HepG2 (cell line): ENCODE data around the gene KLF16. TPM values are rescaled to one million over a fixed set of nuclear protein-coding genes. Genes with fewer than 3 reads are reported as not detected.
A peak's percentile ranks its signal among the peaks of the same experiment; 100 is the strongest.

Experiments
- HDAC2 ChIP-seq: sonication (generic); formaldehyde crosslinking; IDR thresholded peaks from 2 replicates; pipeline ENCODE4 v1.4.0; 2020; ENCODE audit warnings: missing genetic modification reagents
- HMGXB3 ChIP-seq: sonication (generic); formaldehyde crosslinking; IDR thresholded peaks from 2 replicates; pipeline ENCODE4 v1.4.0; 2020; ENCODE audit warnings: missing genetic modification reagents, borderline replicate concordance
- HNF4G ChIP-seq, 2 experiments: sonication (generic) in 1 of 2; formaldehyde crosslinking in 1 of 2; IDR thresholded peaks; 2 replicates each; pipeline versions ENCODE4 v1.4.0 to v1.6.1; 2011 to 2020; ENCODE audit warnings: borderline replicate concordance in 2 of 2, low read depth in 2 of 2, mild to moderate bottlenecking in 2 of 2, low read length in 1 of 2, missing genetic modification reagents in 1 of 2, moderate library complexity in 1 of 2
- PAX8 ChIP-seq: sonication (generic); formaldehyde crosslinking; IDR thresholded peaks from 2 replicates; pipeline ENCODE4 v1.8.0; 2022; ENCODE audit warnings: mild to moderate bottlenecking, missing genetic modification reagents, borderline replicate concordance
- PHF5A ChIP-seq: IDR thresholded peaks from one replicate; pipeline ENCODE4 v1.6.1; 2018; ENCODE audit warnings: low read depth, missing genetic modification reagents; ENCODE audit not compliant: unreplicated experiment
- RBFOX2 ChIP-seq: fragments of 200-400 bp; formaldehyde crosslinking; IDR thresholded peaks from 2 replicates; pipeline ENCODE4 v1.6.1; 2017; ENCODE audit warnings: low read depth, mild to moderate bottlenecking, low read length
- SP5 ChIP-seq: IDR thresholded peaks from 2 replicates; pipeline ENCODE4 v1.6.1; 2016; ENCODE audit warnings: low read depth, borderline replicate concordance
- U2AF1 ChIP-seq: fragments of 200-400 bp; formaldehyde crosslinking; optimal IDR thresholded peaks from 2 replicates; pipeline ENCODE3; 2017; ENCODE audit warnings: mild to moderate bottlenecking, low read depth, low read length
- USF2 ChIP-seq, 2 experiments: sonication (generic) in 1 of 2; formaldehyde crosslinking in 1 of 2; IDR thresholded peaks; 2 replicates each; pipeline versions ENCODE4 v1.5.1 to v1.6.1; 2011 to 2020; ENCODE audit warnings: borderline replicate concordance in 1 of 2, low read depth in 1 of 2, low read length in 1 of 2, mild to moderate bottlenecking in 1 of 2, missing genetic modification reagents in 1 of 2, moderate library complexity in 1 of 2
- ZKSCAN5 ChIP-seq: sonication (generic); formaldehyde crosslinking; IDR thresholded peaks from 2 replicates; pipeline ENCODE4 v1.5.1; 2020; ENCODE audit warnings: mild to moderate bottlenecking, missing genetic modification reagents
- ZNF362 ChIP-seq: sonication (generic); formaldehyde crosslinking; IDR thresholded peaks from 2 replicates; pipeline ENCODE4 v1.4.0; 2020; ENCODE audit warnings: missing genetic modification reagents, mild to moderate bottlenecking, borderline replicate concordance
- polyA plus RNA-seq, 8 experiments: library from polyadenylated mRNA; depleted of rRNA in 3 of 8; stranded (reverse) in 7 of 8; unstranded in 1 of 8; fragments of >200 nt; fragmentation: Illumina TruSeq in 4 of 8; extraction: Trizol in 4 of 8; gene quantifications; 2 replicates each; pipeline versions ENCODE4 v1.2.1 to v1.2.3, GENCODE V29; 2011 to 2016; ENCODE audit warnings: low read depth in 4 of 8, missing spikeins in 1 of 8, mixed read lengths in 1 of 8; ENCODE audit not compliant: insufficient read depth in 1 of 8
- total RNA-seq, 5 experiments: library from RNA; depleted of rRNA; stranded (reverse); fragments of >200 nt; fragmentation: Illumina TruSeq; extraction: Trizol; gene quantifications; 2 replicates each; pipeline ENCODE4 v1.2.3, GENCODE V29; 2016; ENCODE audit warnings: low read depth in 1 of 5
- TF ChIP-seq, protein P1 (sequence below), 2 experiments: sonication (generic) in 1 of 2; formaldehyde crosslinking in 1 of 2; IDR thresholded peaks; 2 replicates each; pipeline versions ENCODE4 v1.4.0 to v1.6.1; 2018 to 2020; ENCODE audit warnings: missing genetic modification reagents in 2 of 2, borderline replicate concordance in 1 of 2, low read depth in 1 of 2, mild to moderate bottlenecking in 1 of 2, missing biosample characterization in 1 of 2
- TF ChIP-seq, protein P2 (sequence below): sonication (generic); formaldehyde crosslinking; IDR thresholded peaks from 2 replicates; pipeline ENCODE4 v1.4.0; 2020; ENCODE audit warnings: mild to moderate bottlenecking, low read depth, missing genetic modification reagents
- TF ChIP-seq, protein P3 (sequence below): sonication (generic); formaldehyde crosslinking; IDR thresholded peaks from 2 replicates; pipeline ENCODE4 v1.5.0; 2020; ENCODE audit warnings: mild to moderate bottlenecking, missing genetic modification reagents

The KLF16 gene
- total and polyA plus RNA-seq, 2 of the 13 experiments (the other 11 are each of a cell fraction or from before 2014, with no cell fraction given): 3.5 to 6.7 TPM

DNA sequence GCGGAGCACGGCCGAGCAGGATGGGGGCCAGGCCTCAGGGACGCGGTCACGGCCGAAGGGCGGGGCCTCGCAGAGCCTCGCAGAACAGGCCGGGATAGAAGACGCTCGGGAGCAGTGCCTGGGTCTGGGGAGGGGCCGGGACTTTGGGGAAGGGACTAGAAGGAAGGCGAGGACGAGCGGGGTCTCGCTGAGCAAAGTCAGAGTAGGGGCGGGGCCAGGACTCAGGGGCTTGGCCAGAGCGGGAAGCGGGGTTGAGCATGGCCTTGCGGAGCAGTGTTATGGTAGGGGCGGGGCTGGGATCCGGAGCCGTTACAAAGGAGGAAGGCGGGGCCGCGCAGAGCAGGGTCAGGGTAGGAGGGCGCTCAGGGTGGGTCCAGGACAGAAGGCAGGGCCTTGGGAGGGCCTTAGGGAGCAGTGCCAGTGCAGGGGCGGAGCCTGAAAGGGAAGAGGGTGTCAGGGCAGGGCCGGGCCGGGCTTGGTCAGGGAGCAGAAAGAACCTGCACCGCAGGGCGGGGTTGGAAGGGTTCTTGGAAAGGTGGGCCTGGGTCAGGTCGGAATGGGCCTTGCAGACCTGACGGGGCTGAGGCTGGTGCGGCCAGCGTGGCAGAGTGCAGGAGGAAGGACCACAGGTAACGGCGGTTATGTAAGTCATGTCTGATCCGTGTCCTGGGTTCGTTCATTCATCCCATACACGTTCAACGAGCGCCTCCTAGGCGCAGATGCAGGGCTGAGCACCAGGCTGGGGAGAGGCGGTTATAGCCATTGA is 50.8 kb downstream of the KLF16 start (continued):
- TF ChIP-seq, protein P1, sequence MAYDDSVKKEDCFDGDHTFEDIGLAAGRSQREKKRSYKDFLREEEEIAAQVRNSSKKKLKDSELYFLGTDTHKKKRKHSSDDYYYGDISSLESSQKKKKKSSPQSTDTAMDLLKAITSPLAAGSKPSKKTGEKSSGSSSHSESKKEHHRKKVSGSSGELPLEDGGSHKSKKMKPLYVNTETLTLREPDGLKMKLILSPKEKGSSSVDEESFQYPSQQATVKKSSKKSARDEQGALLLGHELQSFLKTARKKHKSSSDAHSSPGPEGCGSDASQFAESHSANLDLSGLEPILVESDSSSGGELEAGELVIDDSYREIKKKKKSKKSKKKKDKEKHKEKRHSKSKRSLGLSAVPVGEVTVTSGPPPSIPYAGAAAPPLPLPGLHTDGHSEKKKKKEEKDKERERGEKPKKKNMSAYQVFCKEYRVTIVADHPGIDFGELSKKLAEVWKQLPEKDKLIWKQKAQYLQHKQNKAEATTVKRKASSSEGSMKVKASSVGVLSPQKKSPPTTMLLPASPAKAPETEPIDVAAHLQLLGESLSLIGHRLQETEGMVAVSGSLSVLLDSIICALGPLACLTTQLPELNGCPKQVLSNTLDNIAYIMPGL (CRISPR knock-in tag; IDR thresholded peaks at IDR 0.05; ENCODE audit: borderline replicate concordance in 1 of 2, low read depth in 1 of 2): peak; percentile 92 to 96
- TF ChIP-seq USF2 (IDR thresholded peaks at IDR 0.05; ENCODE audit: low read depth, low read length): no peak
- TF ChIP-seq USF2 (CRISPR knock-in tag; IDR thresholded peaks at IDR 0.05; ENCODE audit: borderline replicate concordance): no peak
- no peak; the same call in 1 of the 2 replicates for TF ChIP-seq ZNF362 (CRISPR knock-in tag)
- TF ChIP-seq U2AF1: no peak
- peak; percentile 47 for TF ChIP-seq HDAC2
- peak; percentile 70 for TF ChIP-seq RBFOX2
- TF ChIP-seq SP5 (CRISPR knock-in tag): peak; percentile 79
- TF ChIP-seq, protein P2, sequence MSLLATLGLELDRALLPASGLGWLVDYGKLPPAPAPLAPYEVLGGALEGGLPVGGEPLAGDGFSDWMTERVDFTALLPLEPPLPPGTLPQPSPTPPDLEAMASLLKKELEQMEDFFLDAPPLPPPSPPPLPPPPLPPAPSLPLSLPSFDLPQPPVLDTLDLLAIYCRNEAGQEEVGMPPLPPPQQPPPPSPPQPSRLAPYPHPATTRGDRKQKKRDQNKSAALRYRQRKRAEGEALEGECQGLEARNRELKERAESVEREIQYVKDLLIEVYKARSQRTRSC (CRISPR knock-in tag): no peak
- no peak for TF ChIP-seq HNF4G (IDR thresholded peaks at IDR 0.05; ENCODE audit: borderline replicate concordance, low read depth, low read length)
- peak; percentile 68 for TF ChIP-seq HNF4G (CRISPR knock-in tag; IDR thresholded peaks at IDR 0.05; ENCODE audit: borderline replicate concordance, low read depth)
- TF ChIP-seq PHF5A (CRISPR knock-in tag): no peak
- no peak for TF ChIP-seq ZKSCAN5 (CRISPR knock-in tag)
- TF ChIP-seq, protein P3, sequence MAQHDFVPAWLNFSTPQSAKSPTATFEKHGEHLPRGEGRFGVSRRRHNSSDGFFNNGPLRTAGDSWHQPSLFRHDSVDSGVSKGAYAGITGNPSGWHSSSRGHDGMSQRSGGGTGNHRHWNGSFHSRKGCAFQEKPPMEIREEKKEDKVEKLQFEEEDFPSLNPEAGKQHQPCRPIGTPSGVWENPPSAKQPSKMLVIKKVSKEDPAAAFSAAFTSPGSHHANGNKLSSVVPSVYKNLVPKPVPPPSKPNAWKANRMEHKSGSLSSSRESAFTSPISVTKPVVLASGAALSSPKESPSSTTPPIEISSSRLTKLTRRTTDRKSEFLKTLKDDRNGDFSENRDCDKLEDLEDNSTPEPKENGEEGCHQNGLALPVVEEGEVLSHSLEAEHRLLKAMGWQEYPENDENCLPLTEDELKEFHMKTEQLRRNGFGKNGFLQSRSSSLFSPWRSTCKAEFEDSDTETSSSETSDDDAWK (CRISPR knock-in tag): no peak
- no peak for TF ChIP-seq HMGXB3 (CRISPR knock-in tag)
- TF ChIP-seq PAX8 (CRISPR knock-in tag): no peak
